GM21786 (cell line): ENCODE results near the gene LILRA6.

ENCODE experiments used
- ATAC-seq: cut with Tn5 transposase; IDR thresholded peaks from one replicate; pipeline ENCODE4 v1.9.1; 2021; ENCODE audit not compliant: unreplicated experiment

LILRA6 gene

GRCh38 chr19:54188215-54188871 lies 54.2 kb downstream of the LILRA6 start:
- no peak for ATAC-seq

- ATAC-seq, result no peak
Observed at GRCh38 chr19:54186934-54187381, 55.6 kb downstream of the LILRA6 start.
